ENCODE data around the gene REN. TPM values are rescaled to one million over a fixed set of nuclear protein-coding genes. Genes with fewer than 3 reads are reported as not detected.

REN gene
- total and polyA plus RNA-seq, 3 donors from 2014 or later: 2.2 TPM; not detected in 2

- H3K4me1 ChIP-seq: peaks cover 1% of the 10 kb centered on the region
- H3K4me3 ChIP-seq: no peak overlapping the region
- intact Hi-C loops (cut with DNase I; ENCODE audit: low total_unique reads): no loop called here
- no peak for TF ChIP-seq CTCF (IDR thresholded peaks at IDR 0.05)
- no peak overlapping the region for H3K27ac ChIP-seq
- 63 to 67% methylated on average over 1 to 2 of the region's 2 CpGs for WGBS, 2 donors
- H3K27me3 ChIP-seq: no peaks in the 10 kb centered on the region
- no peaks in the 10 kb centered on the region for H3K9me3 ChIP-seq
- no peaks in the 10 kb centered on the region for H3K36me3 ChIP-seq (ENCODE audit: low read depth, missing control alignments)
- no peak for DNase-seq
These were observed 29.3 kb downstream of the REN start for GRCh38 chr1:204136814-204137213.

- intact Hi-C loops (cut with DNase I; ENCODE audit: low total_unique reads): no loop called here
- Histone ChIP-seq H3K4me3 (no peak overlapping the region), H3K36me3 (ENCODE audit: low read depth, missing control alignments) (no peaks in the 10 kb centered on the region), H3K4me1 (peaks cover 28% of the 10 kb centered on the region), H3K27me3 (no peaks in the 10 kb centered on the region), H3K9me3 (no peaks in the 10 kb centered on the region), H3K27ac (no peak overlapping the region)
- DNase-seq: no peak
- WGBS, 2 donors: 83 to 89% methylated on average over 9 to 11 of the region's 11 CpGs
- TF ChIP-seq POLR2A (IDR thresholded peaks at IDR 0.05) (no peak), CTCF (IDR thresholded peaks at IDR 0.05) (no peak)
These were observed 32.0 kb downstream of the REN start for GRCh38 chr1:204134103-204134502.

GRCh38 chr1:204132718-204133117, 33.4 kb downstream of the REN start:
- Histone ChIP-seq H3K27ac (no peak overlapping the region), H3K4me1 (peaks cover 38% of the 10 kb centered on the region), H3K27me3 (no peaks in the 10 kb centered on the region), H3K36me3 (ENCODE audit: low read depth, missing control alignments) (no peaks in the 10 kb centered on the region), H3K4me3 (no peak overlapping the region), H3K9me3 (no peaks in the 10 kb centered on the region)
- intact Hi-C loops (cut with DNase I; ENCODE audit: low total_unique reads): no loop called here
- 81 to 82% methylated on average over 6 of the region's 6 CpGs for WGBS, 2 donors
- no peak for DNase-seq
- TF ChIP-seq POLR2A (IDR thresholded peaks at IDR 0.05) (no peak), CTCF (IDR thresholded peaks at IDR 0.05) (no peak)

GRCh38 chr1:204131978-204132377, 34.2 kb downstream of the REN start:
- DNase-seq: no peak
- H3K9me3 ChIP-seq: no peaks in the 10 kb centered on the region
- 84 to 85% methylated on average over 3 to 4 of the region's 4 CpGs for WGBS, 2 donors
- no peak overlapping the region for H3K4me3 ChIP-seq
- intact Hi-C loops (cut with DNase I; ENCODE audit: low total_unique reads): no loop called here
- H3K4me1 ChIP-seq: peaks cover 45% of the 10 kb centered on the region
- no peaks in the 10 kb centered on the region for H3K27me3 ChIP-seq
- no peaks in the 10 kb centered on the region for H3K36me3 ChIP-seq (ENCODE audit: low read depth, missing control alignments)
- TF ChIP-seq POLR2A (IDR thresholded peaks at IDR 0.05): no peak
- no peak for TF ChIP-seq CTCF (IDR thresholded peaks at IDR 0.05)
- peak overlapping the region in 1 of 2 donors; percentile 54 for H3K27ac ChIP-seq

All from testis (tissue), 3 donors.